GM12878 (cell line): ENCODE measurements around the gene ABCD3.

ENCODE experiments used
- BRCA1 ChIP-seq: IDR thresholded peaks from 2 replicates; pipeline ENCODE4 v1.6.1; 2011; ENCODE audit warnings: low read depth, low read length, improper control_type of control experiment
- MEF2B ChIP-seq: fragments of 450-650 bp; IDR thresholded peaks from 2 replicates; pipeline ENCODE4 v1.6.1; 2018; ENCODE audit warnings: mild to moderate bottlenecking, moderate library complexity; ENCODE audit not compliant: partially characterized antibody, poor library complexity, severe bottlenecking

DNA sequence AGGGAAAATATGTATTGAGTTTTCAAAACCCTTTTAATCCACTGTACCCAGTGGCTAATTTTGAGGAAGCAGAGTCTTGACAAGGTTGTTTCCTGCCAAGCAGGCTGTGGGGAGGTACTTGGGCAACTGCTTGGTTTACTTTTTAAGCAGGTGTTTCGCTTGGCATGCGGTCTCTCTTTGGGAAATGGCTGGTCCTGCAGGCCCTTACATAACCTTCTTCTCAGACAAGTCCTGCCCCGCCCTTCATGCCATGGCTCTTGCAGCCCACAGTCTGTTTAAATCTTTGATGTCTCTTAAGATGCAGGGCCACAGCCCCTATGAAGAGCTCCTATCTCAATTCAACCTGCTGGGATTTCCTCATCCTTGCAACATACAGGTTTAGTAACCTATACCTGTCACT is 36.0 kb upstream of the ABCD3 start:
- TF ChIP-seq BRCA1, result no peak
- no peak for TF ChIP-seq MEF2B
